GM12872 (cell line): ENCODE data around the gene C11orf21.

ENCODE experiments used
- CTCF ChIP-seq: IDR thresholded peaks from 3 replicates; pipeline ENCODE4 v1.5.1; 2011; ENCODE audit warnings: low read depth, mild to moderate bottlenecking, low read length, moderate library complexity; ENCODE audit not compliant: insufficient read depth

Gene C11orf21

GRCh38 chr11:2252018-2252417, 49.7 kb downstream of the C11orf21 start:
- TF ChIP-seq CTCF: no peak

- no peak for TF ChIP-seq CTCF
Observed at GRCh38 chr11:2251138-2251537, 50.6 kb downstream of the C11orf21 start.

- TF ChIP-seq CTCF: no peak
Observed at GRCh38 chr11:2250485-2250884, 51.2 kb downstream of the C11orf21 start.

- no peak for TF ChIP-seq CTCF
Observed at GRCh38 chr11:2250041-2250440, 51.7 kb downstream of the C11orf21 start.

GRCh38 chr11:2249189-2249916, 52.4 kb downstream of the C11orf21 start:
- no peak for TF ChIP-seq CTCF

- TF ChIP-seq CTCF: no peak
Observed at GRCh38 chr11:2248762-2249161, 53.0 kb downstream of the C11orf21 start.

GRCh38 chr11:2248242-2248641, 53.5 kb downstream of the C11orf21 start:
- no peak for TF ChIP-seq CTCF
